NCI-H345 treated with DMSO at 0.1 percent for 48 hours (cell line): ENCODE data around the gene HDAC1.
"Not testable (repeated sequence)": the region's sequence is repeated elsewhere in the genome, so short reads cannot be mapped to it uniquely, and the experiment has no call there.

Experiments
- DNase-seq: peaks from one replicate; lab custom pipeline; 2025; ENCODE audit not compliant: unreplicated experiment; lab: John Stamatoyannopoulos, UW

HDAC1 gene

DNA sequence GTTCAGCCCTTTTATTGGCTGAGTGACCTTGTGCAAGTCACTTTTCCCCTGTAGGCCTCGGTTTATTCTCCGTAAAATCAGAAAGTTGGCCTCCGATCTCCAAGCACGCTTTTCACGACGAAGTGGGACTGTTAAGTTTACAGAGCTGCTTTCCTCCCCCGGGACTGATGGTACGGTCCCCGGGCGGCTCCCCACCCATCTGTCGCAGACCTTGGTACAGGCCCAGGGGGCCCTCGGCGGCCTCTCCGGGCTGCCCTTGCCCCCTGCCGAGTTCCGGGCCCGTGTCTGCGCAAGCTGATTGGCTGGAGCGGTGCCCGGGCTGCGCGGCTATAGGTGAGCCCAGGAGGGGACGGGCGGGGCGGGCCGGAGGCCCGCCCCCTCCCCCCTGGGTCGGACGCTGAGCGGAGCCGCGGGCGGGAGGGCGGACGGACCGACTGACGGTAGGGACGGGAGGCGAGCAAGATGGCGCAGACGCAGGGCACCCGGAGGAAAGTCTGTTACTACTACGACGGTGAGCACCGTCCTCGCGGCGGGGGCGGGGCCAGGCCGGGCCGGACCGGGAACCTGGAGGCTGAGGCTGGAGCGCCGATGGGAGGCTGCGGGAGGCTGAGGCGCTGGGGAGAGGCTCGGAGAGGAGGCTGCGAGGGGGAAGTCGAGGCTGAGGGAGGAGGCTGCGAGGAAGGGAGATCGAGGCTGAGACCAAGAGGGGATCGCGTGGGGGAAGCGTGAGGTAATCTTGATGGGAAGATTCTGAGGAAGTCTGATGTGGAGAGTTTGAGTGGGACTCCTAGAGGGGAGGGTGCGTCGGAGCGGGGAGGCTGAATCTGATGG, at the start of gene HDAC1:
TSS of gene HDAC1 (plus strand) at position 376 of the 831 bp plus-strand sequence. CDS start at position 463, 87 bp downstream.
- peak; percentile 81 for DNase-seq

- no peak for DNase-seq
Observed at GRCh38 chr1:32242341-32242851, 49.5 kb upstream of the HDAC1 start.

DNA sequence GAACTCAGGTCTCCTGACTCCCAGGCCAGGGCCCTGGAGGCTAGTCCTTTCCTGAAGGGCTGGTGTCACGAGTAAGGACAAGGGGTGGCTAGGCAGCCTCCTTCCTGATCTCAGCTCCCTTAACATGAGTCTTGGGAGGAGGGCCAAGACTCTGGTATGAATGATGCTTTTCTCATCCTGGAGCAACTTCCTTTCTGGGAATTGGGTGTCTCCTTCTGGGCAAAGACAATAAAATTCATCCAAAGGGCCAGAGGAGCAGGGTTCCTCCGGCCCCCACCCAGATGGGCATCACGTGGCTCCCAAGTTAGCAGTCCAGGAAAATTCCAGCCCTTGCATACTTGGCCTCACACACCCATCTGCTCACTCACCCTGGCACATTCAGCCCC, 45.0 kb upstream of the HDAC1 start, which contains the start of gene FAM167B:
TSS of gene FAM167B (plus strand) at position 335 of the 386 bp plus-strand sequence. CDS start 200 bp downstream, outside the sequence.
- no peak for DNase-seq

DNA sequence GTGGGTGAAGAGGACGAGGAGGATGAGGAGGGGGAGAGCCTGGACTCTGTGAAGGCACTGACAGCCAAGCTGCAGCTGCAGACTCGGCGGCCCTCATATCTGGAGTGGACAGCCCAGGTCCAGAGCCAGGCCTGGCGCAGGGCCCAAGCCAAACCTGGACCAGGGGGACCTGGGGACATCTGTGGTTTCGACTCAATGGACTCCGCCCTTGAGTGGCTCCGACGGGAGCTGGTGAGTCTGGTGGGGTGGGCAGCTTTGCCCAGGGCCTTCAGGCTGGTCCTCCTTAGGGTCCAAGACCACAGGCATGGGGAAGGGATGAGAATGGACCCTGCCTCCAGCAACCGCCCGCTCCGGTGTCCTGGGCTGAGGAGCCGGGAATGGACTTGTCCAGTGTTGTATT, 44.4 kb upstream of the HDAC1 start:
- no peak for DNase-seq

DNA sequence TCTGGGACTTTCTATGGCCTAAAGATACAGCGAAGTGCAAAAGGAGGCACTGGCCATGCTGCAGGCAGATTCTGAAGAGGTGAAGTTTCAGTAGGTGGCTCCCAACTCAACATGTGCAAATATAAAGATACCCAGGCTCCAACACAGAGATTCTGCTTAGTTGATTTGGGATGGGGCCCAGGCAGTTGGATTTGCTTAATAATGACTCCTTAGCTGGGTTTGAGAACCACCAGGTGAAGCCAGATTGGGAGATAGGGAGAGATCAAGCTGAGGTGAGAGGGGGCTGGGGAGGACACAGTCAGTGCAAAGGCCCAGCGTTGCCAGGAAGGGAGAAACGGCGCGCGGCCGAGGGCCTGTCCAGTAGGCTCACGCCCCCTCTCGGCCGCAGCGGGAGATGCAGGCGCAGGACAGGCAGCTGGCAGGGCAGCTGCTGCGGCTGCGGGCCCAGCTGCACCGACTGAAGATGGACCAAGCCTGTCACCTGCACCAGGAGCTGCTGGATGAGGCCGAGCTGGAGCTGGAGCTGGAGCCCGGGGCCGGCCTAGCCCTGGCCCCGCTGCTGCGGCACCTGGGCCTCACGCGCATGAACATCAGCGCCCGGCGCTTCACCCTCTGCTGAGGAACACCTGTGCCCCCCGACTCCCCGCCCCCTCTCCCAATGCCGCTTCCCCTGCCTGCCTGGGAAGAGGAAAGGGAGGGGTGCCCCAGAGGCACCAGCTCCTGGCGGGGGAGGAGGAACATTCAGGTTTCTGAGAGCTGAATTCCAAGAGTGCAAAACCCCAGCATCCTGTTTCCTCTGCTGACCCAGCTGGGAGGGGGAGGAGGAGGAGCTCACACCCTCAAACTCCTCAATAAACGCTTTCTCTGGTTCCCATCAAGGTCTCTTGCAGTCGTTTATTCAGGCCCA, 43.6 kb upstream of the HDAC1 start:
- DNase-seq = peak; percentile 68

GRCh38 chr1:32249831-32250525, 41.9 kb upstream of the HDAC1 start:
- DNase-seq = no peak

- DNase-seq = no peak
Observed at GRCh38 chr1:32250893-32251716, 40.8 kb upstream of the HDAC1 start, which contains the start of gene LCK. Gene LCK, plus strand, starts transcription at chr1:32251265. Its CDS starts 23,065 bp downstream, at chr1:32274330.

- DNase-seq = no peak
Observed at GRCh38 chr1:32255072-32256071, 36.5 kb upstream of the HDAC1 start.

DNA sequence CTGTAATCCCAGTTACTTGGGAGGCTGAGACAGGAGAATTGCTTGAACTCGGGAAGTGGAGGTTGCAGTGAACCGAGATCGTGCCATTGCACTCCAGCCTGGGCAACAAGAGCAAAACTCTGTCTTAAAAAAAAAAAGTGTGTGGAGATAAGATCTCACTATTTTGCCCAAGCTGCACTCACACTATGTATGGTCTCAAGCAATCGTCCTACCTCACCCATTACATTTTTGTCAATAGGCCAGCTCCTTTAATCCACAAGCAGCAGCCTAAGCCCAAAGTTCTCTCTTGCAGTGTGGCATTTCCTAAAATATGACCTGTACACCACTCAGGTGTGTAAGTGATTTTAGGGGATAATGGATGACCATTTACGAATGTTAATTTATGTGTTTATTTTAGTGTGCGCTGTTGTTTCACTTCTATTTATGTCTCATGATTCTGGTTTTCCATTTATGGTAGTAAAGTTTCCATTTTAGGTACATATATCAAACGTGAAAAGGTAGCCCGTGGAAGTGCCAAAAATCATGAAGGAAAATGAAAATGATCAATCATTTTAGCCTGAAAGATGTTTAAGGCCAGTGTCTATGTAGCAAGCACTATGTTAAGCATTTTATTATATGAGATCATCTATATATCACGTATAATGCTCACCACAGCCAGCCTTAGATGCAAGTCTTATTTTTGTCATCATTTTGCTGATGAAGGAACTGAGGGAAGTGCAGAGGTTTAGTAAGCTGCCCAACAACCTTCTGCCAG, 35.2 kb upstream of the HDAC1 start:
- no peak for DNase-seq

DNA sequence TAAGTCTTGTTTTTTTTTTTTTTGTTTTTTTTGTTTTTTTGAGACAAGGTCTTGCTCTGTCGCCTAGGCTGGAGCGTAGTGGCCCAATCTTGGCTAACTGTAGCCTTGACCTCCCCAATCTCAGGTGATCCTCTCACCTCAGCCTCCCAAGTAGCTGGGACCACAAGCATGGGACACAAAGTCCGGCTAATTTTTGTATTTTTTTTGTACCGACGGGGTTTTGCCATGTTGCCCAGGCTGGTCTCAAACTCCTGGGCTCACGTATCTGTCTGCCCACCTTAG, 34.7 kb upstream of the HDAC1 start:
- no peak for DNase-seq

DNA sequence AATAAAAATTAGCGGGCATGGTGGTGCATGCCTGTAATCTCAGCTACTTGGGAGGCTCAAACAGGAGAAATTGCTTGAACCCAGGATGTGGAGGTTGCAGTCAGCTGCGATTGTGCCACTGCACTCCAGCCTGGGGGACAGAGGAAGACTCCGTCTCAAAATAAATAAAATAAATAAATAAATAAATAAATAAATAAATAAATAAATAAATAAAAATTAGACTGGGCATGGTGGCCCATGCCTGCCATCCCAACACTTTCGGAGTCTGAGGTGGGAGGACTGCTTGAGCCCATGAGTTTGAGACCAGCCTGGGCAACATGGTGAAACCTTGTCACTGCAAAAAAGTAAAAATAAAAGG, 28.7 kb upstream of the HDAC1 start:
- not testable (repeated sequence) for DNase-seq

- DNase-seq = no peak
Observed at GRCh38 chr1:32263744-32264143, 28.1 kb upstream of the HDAC1 start.

DNA sequence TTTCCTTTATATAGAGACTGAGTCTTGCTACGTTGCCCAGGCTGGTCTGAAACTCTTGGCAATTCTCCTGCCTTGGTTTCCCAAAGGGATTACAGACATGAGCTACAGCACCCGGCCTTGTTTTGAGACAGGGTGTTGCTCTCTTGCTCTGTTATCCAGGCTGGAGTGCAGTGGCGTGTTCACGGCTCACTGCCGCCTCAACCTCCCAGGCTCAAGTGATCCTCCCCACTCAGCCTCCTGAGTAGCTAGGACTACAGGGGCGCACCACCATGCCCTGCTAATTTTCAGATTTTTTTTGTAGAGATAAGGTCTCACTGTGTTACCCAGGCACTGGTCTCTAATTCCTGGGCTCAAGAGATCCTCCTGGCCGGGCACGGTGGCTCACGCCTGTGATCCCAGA, 26.0 kb upstream of the HDAC1 start:
- no peak for DNase-seq

GRCh38 chr1:32266921-32267591, 24.8 kb upstream of the HDAC1 start:
- DNase-seq = no peak

GRCh38 chr1:32269744-32270143, 22.1 kb upstream of the HDAC1 start:
- no peak for DNase-seq

DNA sequence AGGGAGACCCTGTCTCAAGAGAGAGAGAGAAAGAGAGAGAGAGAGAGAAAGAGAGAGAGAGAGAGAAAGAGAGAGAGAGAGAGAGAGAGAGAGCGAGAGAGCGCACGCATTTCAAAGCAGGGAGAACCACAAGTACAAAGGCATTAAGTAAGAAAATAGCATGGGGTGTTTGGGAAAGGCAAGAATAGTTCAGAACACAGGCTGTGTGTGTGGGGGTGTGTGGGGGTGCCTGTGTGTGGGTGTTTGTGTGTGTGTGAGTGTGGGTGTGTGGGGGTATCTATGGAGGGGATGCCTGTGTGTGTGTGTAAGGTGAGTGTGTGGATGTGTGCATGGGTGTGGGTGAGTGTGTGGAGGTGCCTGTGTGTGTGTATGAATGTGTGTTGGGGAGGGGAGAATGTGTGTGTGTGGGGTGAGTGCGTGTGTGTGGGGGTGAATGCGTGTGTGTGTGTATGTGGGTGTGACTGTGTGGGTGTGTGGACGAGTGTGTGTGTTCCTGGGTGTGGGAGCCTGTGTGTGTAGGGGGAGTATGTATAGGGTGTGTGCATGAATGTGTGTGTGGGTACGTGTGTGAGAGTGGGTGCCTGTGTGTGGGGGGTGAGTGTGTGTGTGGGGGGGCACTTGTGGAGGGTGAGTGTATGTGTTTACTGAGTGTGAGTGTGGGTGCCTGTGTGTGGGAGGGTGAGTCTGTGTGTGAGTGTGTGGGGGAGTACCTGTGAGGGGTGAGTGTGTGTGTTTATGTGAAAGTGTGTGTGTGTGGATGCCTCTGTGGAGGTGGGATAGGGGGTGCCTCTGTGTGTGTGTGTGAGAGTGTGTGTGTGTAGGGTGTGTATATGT, 19.1 kb upstream of the HDAC1 start:
- no peak for DNase-seq
